Astrocyte (in vitro differentiated cells and primary cell): ENCODE measurements around the gene TRAPPC2. TPM values are rescaled to one million over a fixed set of nuclear protein-coding genes. Genes with fewer than 3 reads are reported as not detected.

Source experiments
- DNase-seq: peaks from one replicate; pipeline ENCODE4 v3.0.0-alpha.2; 2010; ENCODE audit warnings: low read depth
- FAIRE-seq: peaks from 2 replicates; lab custom pipeline; 2011; peaks lifted over from hg19 to GRCh38; lab: Jason Lieb, UNC
- H2AFZ ChIP-seq: 2 replicates; pipeline ENCODE4 v1.6.0; 2012; ENCODE audit warnings: low read depth, low read length, inconsistent platforms
- H3K27ac ChIP-seq: 2 replicates; pipeline ENCODE4 v1.5.1; 2011; ENCODE audit warnings: low read depth, low read length, inconsistent platforms
- H3K27me3 ChIP-seq: 2 replicates; pipeline ENCODE4 v1.6.0; 2011; ENCODE audit warnings: low read length, inconsistent platforms; ENCODE audit not compliant: insufficient read depth
- H3K36me3 ChIP-seq: 2 replicates; pipeline ENCODE4 v1.5.1; 2011; ENCODE audit warnings: low read length, inconsistent platforms; ENCODE audit not compliant: insufficient read depth
- H3K4me1 ChIP-seq: 2 replicates; pipeline ENCODE4 v1.5.1; 2011; ENCODE audit warnings: low read length, inconsistent platforms; ENCODE audit not compliant: insufficient read depth
- H3K4me2 ChIP-seq: 2 replicates; pipeline ENCODE4 v1.6.0; 2012; ENCODE audit warnings: low read length, inconsistent platforms
- H3K4me3 ChIP-seq: 2 replicates; pipeline ENCODE4 v1.5.1; 2011; ENCODE audit warnings: low read depth, mild to moderate bottlenecking, low read length, inconsistent platforms; ENCODE audit not compliant: insufficient read depth
- H3K79me2 ChIP-seq: 2 replicates; pipeline ENCODE4 v1.6.0; 2012; ENCODE audit warnings: mild to moderate bottlenecking, low read length, inconsistent platforms; ENCODE audit not compliant: insufficient read depth
- H3K9ac ChIP-seq: 2 replicates; pipeline ENCODE4 v1.6.0; 2012; ENCODE audit warnings: mild to moderate bottlenecking, low read length, inconsistent platforms
- H3K9me3 ChIP-seq: 2 replicates; pipeline ENCODE4 v1.5.1; 2012; ENCODE audit warnings: low read depth, mild to moderate bottlenecking, low read length, inconsistent platforms; ENCODE audit not compliant: insufficient read depth
- H4K20me1 ChIP-seq: 2 replicates; pipeline ENCODE4 v1.6.0; 2012; ENCODE audit warnings: low read length, inconsistent platforms; ENCODE audit not compliant: insufficient read depth
- H3K27ac Mint-ChIP-seq: one replicate; pipeline ENCODE4 v1.8.0; 2021; ENCODE audit warnings: mild to moderate bottlenecking, mixed read lengths; ENCODE audit not compliant: unreplicated experiment
- H3K27me3 Mint-ChIP-seq: one replicate; pipeline ENCODE4 v1.8.0; 2021; ENCODE audit warnings: low read depth, mixed read lengths; ENCODE audit not compliant: unreplicated experiment
- H3K36me3 Mint-ChIP-seq: one replicate; pipeline ENCODE4 v1.8.0; 2021; ENCODE audit warnings: low read depth, mixed read lengths; ENCODE audit not compliant: unreplicated experiment
- H3K4me1 Mint-ChIP-seq: one replicate; pipeline ENCODE4 v1.8.0; 2021; ENCODE audit warnings: low read depth, mixed read lengths; ENCODE audit not compliant: unreplicated experiment
- H3K4me3 Mint-ChIP-seq: one replicate; pipeline ENCODE4 v1.8.0; 2021; ENCODE audit warnings: mild to moderate bottlenecking, moderate library complexity, mixed read lengths; ENCODE audit not compliant: unreplicated experiment
- H3K9me3 Mint-ChIP-seq: one replicate; pipeline ENCODE4 v1.8.0; 2021; ENCODE audit warnings: mild to moderate bottlenecking, mixed read lengths; ENCODE audit not compliant: unreplicated experiment
- EZH2 ChIP-seq: IDR thresholded peaks from 2 replicates; pipeline ENCODE4 v1.6.1; 2012; ENCODE audit warnings: mild to moderate bottlenecking, low read length, inconsistent platforms; ENCODE audit not compliant: insufficient read depth
- total RNA-seq: library from RNA; stranded (reverse); gene quantifications from 2 replicates; pipeline ENCODE4 v1.2.1, GENCODE V29; 2021
- TF ChIP-seq, protein P1 (sequence below): IDR thresholded peaks from 2 replicates; pipeline ENCODE4 v1.5.1; 2011; ENCODE audit warnings: low read depth, mild to moderate bottlenecking, inconsistent platforms, low read length, moderate library complexity; ENCODE audit not compliant: insufficient read depth

Gene TRAPPC2
- total RNA-seq, 1 donor from 2014 or later = 17.0 TPM

DNA sequence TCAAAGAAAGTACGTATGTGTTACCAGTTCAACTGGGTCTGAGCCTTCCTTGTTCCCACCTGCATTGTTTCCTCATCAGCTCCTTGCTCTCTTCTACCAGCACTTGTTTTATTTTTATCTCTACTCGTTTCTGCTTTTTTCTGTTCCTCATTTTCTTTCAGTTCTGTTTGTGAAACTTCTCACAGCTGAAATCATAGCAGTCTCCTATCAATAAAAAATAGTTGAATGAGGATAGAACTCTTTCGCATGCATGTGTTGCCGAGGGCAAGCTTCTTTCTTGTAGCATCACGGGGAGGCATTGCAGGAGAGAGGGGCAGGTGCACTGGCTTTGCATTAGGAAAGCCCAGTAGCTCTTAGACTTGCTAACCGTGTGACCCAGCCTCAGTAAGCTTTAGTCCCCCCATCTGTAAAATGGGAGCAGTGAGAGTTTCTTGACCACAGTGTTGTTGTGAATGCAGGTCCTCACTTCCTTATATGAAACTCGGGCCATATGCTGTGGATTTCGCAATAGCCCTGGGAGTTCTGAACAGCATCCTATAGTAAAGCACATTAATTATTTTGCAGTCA lies 24.8 kb upstream of the TRAPPC2 start:
- Mint-ChIP-seq H3K4me1 (no peaks in the 10 kb centered on the region), H3K9me3 (no peaks in the 10 kb centered on the region)
- TF ChIP-seq, protein P1, sequence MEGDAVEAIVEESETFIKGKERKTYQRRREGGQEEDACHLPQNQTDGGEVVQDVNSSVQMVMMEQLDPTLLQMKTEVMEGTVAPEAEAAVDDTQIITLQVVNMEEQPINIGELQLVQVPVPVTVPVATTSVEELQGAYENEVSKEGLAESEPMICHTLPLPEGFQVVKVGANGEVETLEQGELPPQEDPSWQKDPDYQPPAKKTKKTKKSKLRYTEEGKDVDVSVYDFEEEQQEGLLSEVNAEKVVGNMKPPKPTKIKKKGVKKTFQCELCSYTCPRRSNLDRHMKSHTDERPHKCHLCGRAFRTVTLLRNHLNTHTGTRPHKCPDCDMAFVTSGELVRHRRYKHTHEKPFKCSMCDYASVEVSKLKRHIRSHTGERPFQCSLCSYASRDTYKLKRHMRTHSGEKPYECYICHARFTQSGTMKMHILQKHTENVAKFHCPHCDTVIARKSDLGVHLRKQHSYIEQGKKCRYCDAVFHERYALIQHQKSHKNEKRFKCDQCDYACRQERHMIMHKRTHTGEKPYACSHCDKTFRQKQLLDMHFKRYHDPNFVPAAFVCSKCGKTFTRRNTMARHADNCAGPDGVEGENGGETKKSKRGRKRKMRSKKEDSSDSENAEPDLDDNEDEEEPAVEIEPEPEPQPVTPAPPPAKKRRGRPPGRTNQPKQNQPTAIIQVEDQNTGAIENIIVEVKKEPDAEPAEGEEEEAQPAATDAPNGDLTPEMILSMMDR = no peak
- no peak for TF ChIP-seq EZH2

DNA sequence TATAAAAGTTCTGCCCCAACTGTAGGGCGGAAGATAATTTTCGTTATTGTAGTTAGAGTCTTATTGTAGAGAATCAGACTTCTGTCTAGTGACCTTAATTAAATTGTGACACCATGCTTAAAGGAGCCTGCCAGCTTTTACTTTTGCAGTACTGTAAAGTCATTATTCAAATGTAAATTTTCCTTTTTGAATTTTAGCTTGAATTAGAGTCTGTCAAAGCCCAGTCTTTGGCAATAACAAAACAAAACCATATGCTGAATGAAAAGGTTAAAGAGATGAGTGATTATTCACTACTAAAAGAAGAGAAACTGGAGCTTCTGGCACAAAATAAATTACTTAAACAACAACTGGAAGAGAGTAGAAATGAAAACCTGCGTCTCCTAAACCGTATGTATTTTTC lies 22.0 kb upstream of the TRAPPC2 start:
- no peak for DNase-seq
- Histone ChIP-seq H3K36me3 (peaks cover 8% of the 10 kb centered on the region), H3K4me2 (no peak overlapping the region), H3K9me3 (no peaks in the 10 kb centered on the region), H3K27ac (no peak overlapping the region), H3K9ac (no peak overlapping the region), H3K4me1 (no peaks in the 10 kb centered on the region), H4K20me1 (no peaks in the 10 kb centered on the region), H3K4me3 (no peak overlapping the region), H2AFZ (no peak overlapping the region), H3K79me2 (no peaks in the 10 kb centered on the region), H3K27me3 (no peaks in the 10 kb centered on the region)
- Mint-ChIP-seq H3K9me3 (no peaks in the 10 kb centered on the region), H3K27me3 (no peaks in the 10 kb centered on the region), H3K27ac (no peak overlapping the region), H3K4me3 (no peak overlapping the region), H3K4me1 (no peaks in the 10 kb centered on the region), H3K36me3 (no peaks in the 10 kb centered on the region)
- FAIRE-seq = peak; percentile 91
- TF ChIP-seq EZH2 = no peak
- TF ChIP-seq, protein P1 = no peak

More for the DNA sequence above, 24.8 kb upstream of the TRAPPC2 start:
- DNase-seq (no peak), FAIRE-seq (no peak)
- Mint-ChIP-seq H3K27ac (no peak overlapping the region), H3K36me3 (no peaks in the 10 kb centered on the region), H3K4me3 (no peak overlapping the region), H3K27me3 (no peaks in the 10 kb centered on the region)
- Histone ChIP-seq H3K9me3 (no peaks in the 10 kb centered on the region), H3K4me3 (no peak overlapping the region), H4K20me1 (no peaks in the 10 kb centered on the region), H3K79me2 (no peaks in the 10 kb centered on the region), H3K36me3 (peaks cover 11% of the 10 kb centered on the region), H3K27ac (no peak overlapping the region), H2AFZ (no peak overlapping the region), H3K27me3 (no peaks in the 10 kb centered on the region), H3K4me2 (no peak overlapping the region), H3K4me1 (no peaks in the 10 kb centered on the region), H3K9ac (no peak overlapping the region)

DNA sequence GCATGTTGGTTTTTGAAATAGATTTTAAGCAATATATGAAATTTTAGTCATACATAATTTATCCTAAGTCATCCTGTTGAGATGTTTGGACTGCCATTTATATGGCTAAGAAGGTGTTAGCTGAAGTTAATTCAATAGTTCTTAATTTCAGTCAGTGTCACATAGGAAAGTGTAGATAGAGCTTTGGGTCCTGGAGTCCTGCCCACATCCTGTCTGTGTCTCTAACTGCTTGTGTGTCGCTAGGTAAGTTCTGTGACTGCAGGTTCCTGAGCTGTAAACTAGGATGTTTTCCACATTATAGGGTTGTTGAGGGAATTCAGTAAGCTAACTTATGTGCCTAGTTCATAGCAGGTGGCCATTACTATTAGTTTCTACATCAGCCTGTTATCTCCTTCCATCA lies 20.8 kb upstream of the TRAPPC2 start:
- H4K20me1 ChIP-seq = no peaks in the 10 kb centered on the region
- H3K9me3 Mint-ChIP-seq = no peaks in the 10 kb centered on the region
- H2AFZ ChIP-seq = no peak overlapping the region
- no peak for DNase-seq
- H3K36me3 Mint-ChIP-seq = no peaks in the 10 kb centered on the region
- no peak overlapping the region for H3K27ac ChIP-seq
- no peaks in the 10 kb centered on the region for H3K79me2 ChIP-seq
- peaks cover 11% of the 10 kb centered on the region for H3K36me3 ChIP-seq
- no peak overlapping the region for H3K4me3 Mint-ChIP-seq
- H3K27me3 ChIP-seq = no peaks in the 10 kb centered on the region
- no peaks in the 10 kb centered on the region for H3K4me1 Mint-ChIP-seq
- no peaks in the 10 kb centered on the region for H3K9me3 ChIP-seq
- TF ChIP-seq, protein P1 = no peak
- TF ChIP-seq EZH2 = no peak
- H3K9ac ChIP-seq = no peak overlapping the region
- H3K4me2 ChIP-seq = no peak overlapping the region
- no peaks in the 10 kb centered on the region for H3K4me1 ChIP-seq
- H3K27ac Mint-ChIP-seq = no peak overlapping the region
- no peak for FAIRE-seq
- H3K27me3 Mint-ChIP-seq = no peaks in the 10 kb centered on the region
- no peak overlapping the region for H3K4me3 ChIP-seq
